Thyroid gland (tissue), 4 donors: ENCODE measurements around the gene ADAT3. TPM values are rescaled to one million over a fixed set of nuclear protein-coding genes. Genes with fewer than 3 reads are reported as not detected.
"Not testable (repeated sequence)": the region's sequence is repeated elsewhere in the genome, so short reads cannot be mapped to it uniquely, and the experiment has no call there.

ENCODE experiments used
- DNase-seq, 2 donors: peaks; one replicate each; pipeline ENCODE4 v3.0.0-alpha.2; 2019
- H3K27ac ChIP-seq, 3 donors: fragments of 200-600 bp; sonication (generic); 1 replicate in 2 of 3; 2 replicates in 1 of 3; pipeline ENCODE4 v1.5.1; 2016 to 2019; ENCODE audit warnings: mild to moderate bottlenecking in 1 of 3, moderate library complexity in 1 of 3
- H3K27me3 ChIP-seq: fragments of 200-600 bp; sonication (generic); one replicate; pipeline ENCODE4 v1.5.1; 2019
- H3K36me3 ChIP-seq, 2 donors: fragments of 200-600 bp; sonication (generic); one replicate each; pipeline ENCODE4 v1.5.1; 2016 to 2019
- H3K4me1 ChIP-seq, 2 donors: fragments of 200-600 bp; sonication (generic); one replicate each; pipeline ENCODE4 v1.5.1; 2017 to 2019
- H3K4me3 ChIP-seq, 3 donors: fragments of 200-600 bp; sonication (generic); replicated peaks in 1 of 3; 1 replicate in 2 of 3; 2 replicates in 1 of 3; pipeline ENCODE4 v1.5.1; 2016; ENCODE audit warnings: mild to moderate bottlenecking in 1 of 3
- H3K9me3 ChIP-seq: fragments of 200-600 bp; sonication (generic); one replicate; pipeline ENCODE4 v1.5.1; 2017
- POLR2A ChIP-seq, 2 donors: fragments of 450-650 bp; IDR thresholded peaks; one replicate each; pipeline ENCODE4 v1.6.1; 2017; ENCODE audit warnings: antibody characterized with exemption in 2 of 2, mild to moderate bottlenecking in 2 of 2, moderate library complexity in 1 of 2
- WGBS, 2 donors: methylation state at CpG; one replicate each; pipeline ENCODE4 v1.1.5; 2017; 5-methylcytosine and 5-hydroxymethylcytosine counted together
- intact Hi-C: fragments of 100-400 bp; cut with DNase I; formaldehyde crosslinking; loops from one replicate; pipeline ENCODE4 v1.15.1; 2023
- total RNA-seq, 4 donors: library from RNA; depleted of rRNA; stranded (reverse); fragments of >200 nt; gene quantifications; one replicate each; pipeline ENCODE4 v1.2.3, GENCODE V29; 2016
- TF ChIP-seq, protein P1 (sequence below), 6 experiments: fragments of 200-600 bp in 3 of 6; fragments of 450-650 bp in 3 of 6; sonication (generic) in 3 of 6; IDR thresholded peaks; one replicate each; pipeline ENCODE4 v1.5.1; 2016 to 2019; ENCODE audit warnings: antibody characterized with exemption in 6 of 6, mild to moderate bottlenecking in 2 of 6, inconsistent platforms in 1 of 6, moderate library complexity in 1 of 6

The ADAT3 gene
- total RNA-seq, 4 donors from 2014 or later: 4.0 to 14.6 (median 8.3) TPM

DNA sequence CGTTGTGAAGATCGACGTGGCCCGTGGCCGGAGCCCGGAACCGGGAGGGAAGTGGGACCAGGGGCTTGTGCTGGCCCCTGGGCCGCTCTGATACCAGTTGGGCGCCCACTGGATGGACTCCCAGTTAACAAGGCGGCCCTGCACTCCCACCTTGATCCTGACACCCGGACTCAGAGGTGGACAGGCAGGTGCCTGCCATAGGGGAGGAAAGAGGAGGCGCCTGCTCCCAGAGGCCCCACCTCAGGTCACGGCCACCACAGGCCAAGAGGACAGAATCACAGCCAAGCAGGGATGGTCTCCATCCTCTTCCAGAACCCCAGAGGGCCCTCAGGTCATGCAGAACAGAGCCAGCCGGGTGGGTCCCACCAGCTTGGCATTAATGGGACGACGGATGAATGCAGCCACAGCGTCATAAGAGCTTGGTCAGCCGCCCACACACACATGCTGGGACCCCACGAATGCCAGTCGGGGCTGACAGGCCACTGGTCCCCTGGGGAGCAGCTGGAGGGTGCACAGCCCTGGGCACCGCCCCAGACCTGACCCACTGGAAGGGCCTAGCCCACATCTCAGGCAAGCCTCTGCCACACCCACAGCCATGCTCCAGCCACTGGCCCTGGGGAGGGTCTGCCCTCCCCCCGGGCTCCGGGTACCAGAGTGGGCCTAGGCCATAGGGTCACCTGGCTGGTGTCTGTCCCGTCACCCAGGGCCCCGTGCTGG lies 32.2 kb upstream of the ADAT3 start:
- Histone ChIP-seq H3K27me3 (no peaks in the 10 kb centered on the region), H3K4me1 (peaks cover 27 to 32% of the 10 kb centered on the region in 2 donors), H3K36me3 (no peaks in the 10 kb centered on the region), H3K27ac (peak overlapping the region in 2 of 3 donors; percentile 12 to 65), H3K9me3 (no peaks in the 10 kb centered on the region), H3K4me3 (no peak overlapping the region)
- TF ChIP-seq, protein P1, sequence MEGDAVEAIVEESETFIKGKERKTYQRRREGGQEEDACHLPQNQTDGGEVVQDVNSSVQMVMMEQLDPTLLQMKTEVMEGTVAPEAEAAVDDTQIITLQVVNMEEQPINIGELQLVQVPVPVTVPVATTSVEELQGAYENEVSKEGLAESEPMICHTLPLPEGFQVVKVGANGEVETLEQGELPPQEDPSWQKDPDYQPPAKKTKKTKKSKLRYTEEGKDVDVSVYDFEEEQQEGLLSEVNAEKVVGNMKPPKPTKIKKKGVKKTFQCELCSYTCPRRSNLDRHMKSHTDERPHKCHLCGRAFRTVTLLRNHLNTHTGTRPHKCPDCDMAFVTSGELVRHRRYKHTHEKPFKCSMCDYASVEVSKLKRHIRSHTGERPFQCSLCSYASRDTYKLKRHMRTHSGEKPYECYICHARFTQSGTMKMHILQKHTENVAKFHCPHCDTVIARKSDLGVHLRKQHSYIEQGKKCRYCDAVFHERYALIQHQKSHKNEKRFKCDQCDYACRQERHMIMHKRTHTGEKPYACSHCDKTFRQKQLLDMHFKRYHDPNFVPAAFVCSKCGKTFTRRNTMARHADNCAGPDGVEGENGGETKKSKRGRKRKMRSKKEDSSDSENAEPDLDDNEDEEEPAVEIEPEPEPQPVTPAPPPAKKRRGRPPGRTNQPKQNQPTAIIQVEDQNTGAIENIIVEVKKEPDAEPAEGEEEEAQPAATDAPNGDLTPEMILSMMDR (IDR thresholded peaks at IDR 0.05): no peak
- TF ChIP-seq POLR2A (IDR thresholded peaks at IDR 0.05): no peak
- no peak for DNase-seq
- intact Hi-C loops: no loop called here
- WGBS, 2 donors: 71 to 85% methylated on average over 8 to 17 of the region's 25 CpGs

DNA sequence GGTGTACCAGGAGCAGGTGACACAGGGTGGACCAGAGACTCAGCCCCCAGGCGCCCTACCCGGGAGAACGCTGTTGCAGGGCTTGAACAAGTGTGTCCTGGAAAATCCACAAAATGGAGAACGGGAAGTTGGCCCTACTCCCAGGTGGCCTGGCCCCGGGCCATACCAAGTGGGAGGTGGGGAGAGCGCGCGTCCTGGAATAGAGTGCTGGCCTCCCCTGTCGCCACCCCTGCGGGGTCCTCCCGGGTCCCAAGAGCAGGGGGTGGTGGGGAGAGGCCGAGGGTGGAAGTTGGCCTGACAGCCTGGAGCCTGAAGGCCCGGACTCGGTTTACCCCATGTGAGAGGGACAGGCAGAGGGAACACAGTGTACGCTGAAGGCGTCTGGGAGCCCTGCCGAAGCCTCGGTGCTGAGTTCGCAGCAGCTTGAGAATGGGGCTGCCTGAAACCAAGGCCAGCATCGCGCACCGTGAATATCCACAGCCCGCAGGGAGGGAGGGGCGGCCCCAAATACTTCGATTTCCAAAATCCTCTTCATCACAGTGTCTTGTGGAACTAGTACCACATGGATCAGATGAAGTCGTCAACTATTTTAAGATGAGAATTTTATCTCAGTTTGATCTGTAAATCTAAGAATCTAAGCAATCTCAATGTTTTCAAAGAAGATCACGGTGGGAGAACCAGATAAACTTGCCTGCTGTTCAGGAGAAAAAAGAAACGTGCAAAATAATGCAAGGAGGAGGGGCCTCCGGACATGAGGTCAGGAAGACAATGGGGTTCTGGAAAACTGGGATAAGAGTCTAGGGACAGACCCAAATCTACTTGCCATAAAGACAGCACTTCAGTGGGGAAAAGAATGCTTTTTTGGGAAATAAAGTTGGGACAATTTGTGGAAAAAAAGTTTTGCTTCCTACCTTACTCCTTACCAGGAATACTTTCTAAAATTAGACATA lies 31.4 kb upstream of the ADAT3 start:
- DNase-seq: peak in 1 of 2 donors; percentile 40
- intact Hi-C loops: no loop called here
- H3K27ac ChIP-seq: peak overlapping the region in 2 of 3 donors; percentile 12 to 65
- H3K36me3 ChIP-seq: no peaks in the 10 kb centered on the region
- no peaks in the 10 kb centered on the region for H3K27me3 ChIP-seq
- no peak overlapping the region for H3K4me3 ChIP-seq
- WGBS, 2 donors: 71 to 75% methylated on average over 22 to 28 of the region's 29 CpGs
- no peaks in the 10 kb centered on the region for H3K9me3 ChIP-seq
- no peak for TF ChIP-seq POLR2A (IDR thresholded peaks at IDR 0.05)
- TF ChIP-seq, protein P1 (IDR thresholded peaks at IDR 0.05): no peak
- H3K4me1 ChIP-seq: peaks cover 27 to 32% of the 10 kb centered on the region in 2 donors

DNA sequence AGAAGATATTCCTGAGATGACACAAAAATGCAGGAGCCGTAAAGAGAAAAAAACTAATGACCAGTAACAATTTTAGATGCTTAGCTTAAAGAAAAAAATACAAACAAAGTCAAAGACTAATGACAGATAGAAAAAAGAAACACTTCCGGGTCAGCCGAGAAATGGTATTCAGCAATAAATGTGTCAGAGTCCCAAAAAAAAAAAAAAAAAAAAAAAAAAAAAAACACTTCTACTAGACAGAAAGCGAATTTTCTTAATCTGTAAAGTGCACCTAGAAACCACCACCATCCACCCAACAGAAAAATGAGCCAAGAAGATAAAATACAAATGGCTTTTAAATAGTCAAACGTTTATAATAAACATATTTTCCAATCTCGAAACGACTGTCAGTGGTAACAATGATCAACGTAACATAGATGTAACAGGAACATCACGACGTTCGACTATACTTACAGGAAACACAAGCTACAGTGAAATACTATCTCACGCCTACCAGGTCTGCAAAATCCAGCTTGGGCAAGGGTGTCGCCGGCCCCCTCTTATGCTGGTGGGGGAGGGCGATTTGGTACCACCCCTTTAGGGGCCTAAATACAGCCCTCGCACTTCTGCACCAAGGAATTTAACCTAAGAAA lies 30.5 kb upstream of the ADAT3 start:
- Histone ChIP-seq H3K27me3 (no peaks in the 10 kb centered on the region), H3K27ac (peak overlapping the region in 2 of 3 donors; percentile 77 to 88), H3K36me3 (no peaks in the 10 kb centered on the region), H3K4me1 (peaks cover 27 to 32% of the 10 kb centered on the region in 2 donors), H3K4me3 (peak overlapping the region in 1 of 3 donors; percentile 93), H3K9me3 (no peaks in the 10 kb centered on the region)
- intact Hi-C loops: no loop called here
- DNase-seq: no peak
- 35% methylated on average over 16 of the region's 16 CpGs for WGBS, 2 donors
- TF ChIP-seq, protein P1 (IDR thresholded peaks at IDR 0.05): no peak
- TF ChIP-seq POLR2A (IDR thresholded peaks at IDR 0.05): no peak

DNA sequence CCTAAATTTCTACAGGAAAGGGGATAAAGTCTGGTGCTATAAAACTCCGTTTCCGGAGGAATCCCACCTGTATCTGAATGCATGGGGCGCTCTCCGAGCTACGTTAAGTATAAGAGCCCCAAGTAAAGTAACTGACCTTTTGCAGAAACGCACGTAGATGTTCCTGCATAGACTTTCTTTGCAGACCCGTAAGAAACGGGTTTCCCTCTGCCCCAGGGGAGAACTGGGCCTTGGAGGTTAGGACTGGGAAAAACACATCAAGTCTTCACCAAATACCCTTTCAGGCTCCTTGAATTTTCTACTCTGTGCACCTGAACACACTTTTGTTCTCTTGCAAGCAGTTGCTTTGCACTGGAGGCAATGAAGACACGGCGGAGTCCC lies 29.9 kb upstream of the ADAT3 start:
- Histone ChIP-seq H3K4me3 (peak overlapping the region; percentile 72 to 93 (median 85)), H3K4me1 (peaks cover 27 to 32% of the 10 kb centered on the region in 2 donors), H3K27ac (peak overlapping the region; percentile 76 to 88 (median 77))
- H3K36me3 ChIP-seq, H3K27me3 ChIP-seq, DNase-seq, intact Hi-C loops, H3K9me3 ChIP-seq: not testable (repeated sequence)
- WGBS, 2 donors: 2 to 6% methylated on average over 11 of the region's 11 CpGs
